Ishikawa (cell line): ENCODE results near the gene COL6A1.

ENCODE experiments used
- CEBPB ChIP-seq: IDR thresholded peaks from 2 replicates; pipeline ENCODE4 v1.6.1; 2012
- CREB1 ChIP-seq: IDR thresholded peaks from 2 replicates; pipeline ENCODE4 v1.6.1; 2012; ENCODE audit warnings: low read depth
- EGR1 ChIP-seq: IDR thresholded peaks from 2 replicates; pipeline ENCODE4 v1.6.1; 2012
- EP300 ChIP-seq: IDR thresholded peaks from 2 replicates; pipeline ENCODE4 v1.6.1; 2012; ENCODE audit warnings: borderline replicate concordance
- FOXM1 ChIP-seq: IDR thresholded peaks from 2 replicates; pipeline ENCODE4 v1.6.1; 2012; ENCODE audit warnings: low read depth, borderline replicate concordance
- NFIC ChIP-seq: IDR thresholded peaks from 2 replicates; pipeline ENCODE4 v1.6.1; 2012
- RAD21 ChIP-seq: IDR thresholded peaks from 2 replicates; pipeline ENCODE4 v1.6.1; 2012; ENCODE audit warnings: low read depth
- REST ChIP-seq: IDR thresholded peaks from 2 replicates; pipeline ENCODE4 v1.6.1; 2012; ENCODE audit warnings: low read depth, mild to moderate bottlenecking
- TCF12 ChIP-seq: IDR thresholded peaks from 2 replicates; pipeline ENCODE4 v1.6.1; 2012; ENCODE audit warnings: low read depth
- TEAD4 ChIP-seq: IDR thresholded peaks from 2 replicates; pipeline ENCODE4 v1.6.1; 2012
- TF ChIP-seq, protein P1 (sequence below): IDR thresholded peaks from 2 replicates; pipeline ENCODE4 v1.6.1; 2012

DNA sequence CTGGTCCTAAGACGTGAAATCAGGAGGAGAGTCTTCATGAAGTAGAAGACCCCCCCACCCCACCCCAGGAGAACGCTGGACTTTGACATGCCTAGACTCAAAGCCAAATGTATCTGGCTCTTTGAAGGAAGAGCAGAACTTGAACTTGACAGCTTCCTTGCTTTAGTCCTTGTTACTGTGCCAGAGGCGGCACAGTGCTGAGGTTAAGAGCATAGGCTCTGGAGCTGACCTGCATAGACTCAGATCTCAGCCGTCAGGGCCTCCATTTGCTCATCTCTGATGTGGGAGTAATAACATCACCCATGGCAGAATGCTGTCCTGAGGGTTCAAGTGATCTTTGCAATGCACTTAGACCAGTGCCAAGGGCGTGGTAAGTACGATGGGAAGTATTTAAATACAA, 39.0 kb downstream of the COL6A1 start:
- TF ChIP-seq EP300, result no peak
- TF ChIP-seq REST, result no peak
- TF ChIP-seq NFIC, result no peak
- no peak for TF ChIP-seq FOXM1
- TF ChIP-seq CREB1, result no peak
- TF ChIP-seq EGR1, result no peak
- TF ChIP-seq, protein P1, sequence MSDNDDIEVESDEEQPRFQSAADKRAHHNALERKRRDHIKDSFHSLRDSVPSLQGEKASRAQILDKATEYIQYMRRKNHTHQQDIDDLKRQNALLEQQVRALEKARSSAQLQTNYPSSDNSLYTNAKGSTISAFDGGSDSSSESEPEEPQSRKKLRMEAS, result no peak
- TF ChIP-seq TCF12, result no peak
- TF ChIP-seq CEBPB, result no peak
- no peak for TF ChIP-seq TEAD4
- TF ChIP-seq RAD21, result no peak
